ENCODE results near the gene GCN1. TPM values are rescaled to one million over a fixed set of nuclear protein-coding genes. Genes with fewer than 3 reads are reported as not detected.

Gene GCN1
- total and polyA plus RNA-seq, 12 donors, result 9.7 to 41.3 (median 34.0) TPM

- H3K4me1 ChIP-seq, result peaks cover 12 to 73% (median 46%) of the 10 kb centered on the region in 9 donors
- peak overlapping the region in 9 of 10 donors; percentile 7 to 84 (median 27) for H3K27ac ChIP-seq
- intact Hi-C loops (cut with DNase I), result loop anchor here in 1 of 10 donors (10.0 kb wide), 1 partner anchor 184 kb away; the partner anchor contains the start of genes RNU4-1 and RNU4-2
- peaks cover 0 to 46% (median 0%) of the 10 kb centered on the region in 9 donors for H3K36me3 ChIP-seq
- TF ChIP-seq CTCF (IDR thresholded peaks at IDR 0.05), result no peak
- H3K4me3 ChIP-seq, result peak overlapping the region in 1 of 10 donors; percentile 24
- H3K9me3 ChIP-seq, result no peaks in the 10 kb centered on the region
- WGBS, 2 donors, result 60 to 69% methylated on average over 26 of the region's 26 CpGs
- no peaks in the 10 kb centered on the region for H3K27me3 ChIP-seq
- ATAC-seq (peak; percentile 65 to 88 (median 76)), DNase-seq (peak; percentile 48 to 65)
Measured at GRCh38 chr12:120110550-120111501, 83.7 kb downstream of the GCN1 start.

- DNase-seq (no peak), ATAC-seq (no peak)
- Histone ChIP-seq H3K36me3 (peaks cover 0 to 54% (median 0%) of the 10 kb centered on the region in 9 donors), H3K27ac (peak overlapping the region in 1 of 10 donors; percentile 84), H3K4me1 (peaks cover 4 to 62% (median 35%) of the 10 kb centered on the region in 9 donors), H3K27me3 (no peaks in the 10 kb centered on the region), H3K4me3 (no peak overlapping the region), H3K9me3 (no peaks in the 10 kb centered on the region)
- no peak for TF ChIP-seq CTCF (IDR thresholded peaks at IDR 0.05)
- 86 to 89% methylated on average over 10 of the region's 10 CpGs for WGBS, 2 donors
- intact Hi-C loops (cut with DNase I), result loop anchor here in 1 of 10 donors (10.0 kb wide), 1 partner anchor 185 kb away; the partner anchor contains the start of genes RNU4-1 and RNU4-2
Measured at GRCh38 chr12:120109570-120110267, 84.8 kb downstream of the GCN1 start.

GRCh38 chr12:120106151-120106550 lies 88.4 kb downstream of the GCN1 start:
- H3K9me3 ChIP-seq, result no peaks in the 10 kb centered on the region
- H3K36me3 ChIP-seq, result peaks cover 0 to 72% (median 9%) of the 10 kb centered on the region in 9 donors
- intact Hi-C loops (cut with DNase I), result no loop called here
- no peak overlapping the region for H3K27ac ChIP-seq
- ATAC-seq, result no peak
- TF ChIP-seq CTCF (IDR thresholded peaks at IDR 0.05), result no peak
- H3K4me3 ChIP-seq, result no peak overlapping the region
- 90 to 97% methylated on average over 1 of the region's 1 CpG for WGBS, 2 donors
- H3K27me3 ChIP-seq, result no peaks in the 10 kb centered on the region
- H3K4me1 ChIP-seq, result peaks cover 15 to 53% (median 39%) of the 10 kb centered on the region in 9 donors
- DNase-seq, result no peak

GRCh38 chr12:120103371-120103770 lies 91.1 kb downstream of the GCN1 start:
- peaks cover 0 to 97% (median 13%) of the 10 kb centered on the region in 9 donors for H3K36me3 ChIP-seq
- DNase-seq (no peak), ATAC-seq (no peak)
- H3K4me1 ChIP-seq, result peaks cover 11 to 42% (median 32%) of the 10 kb centered on the region in 9 donors
- no peaks in the 10 kb centered on the region for H3K9me3 ChIP-seq
- no peak for TF ChIP-seq CTCF (IDR thresholded peaks at IDR 0.05)
- H3K27me3 ChIP-seq, result no peaks in the 10 kb centered on the region
- H3K4me3 ChIP-seq, result no peak overlapping the region
- WGBS, 2 donors, result 94% methylated on average over 13 of the region's 13 CpGs
- intact Hi-C loops (cut with DNase I), result no loop called here
- no peak overlapping the region for H3K27ac ChIP-seq

Data from heart right ventricle (tissue), 16 donors.